ENCODE data around the gene MRS2. TPM values are rescaled to one million over a fixed set of nuclear protein-coding genes. Genes with fewer than 3 reads are reported as not detected.
"Not testable (repeated sequence)": the region's sequence is repeated elsewhere in the genome, so short reads cannot be mapped to it uniquely, and the experiment has no call there.

Gene MRS2
- total and polyA plus RNA-seq, 4 experiments from 2014 or later = 19.0 to 27.1 (median 23.4) TPM

DNA sequence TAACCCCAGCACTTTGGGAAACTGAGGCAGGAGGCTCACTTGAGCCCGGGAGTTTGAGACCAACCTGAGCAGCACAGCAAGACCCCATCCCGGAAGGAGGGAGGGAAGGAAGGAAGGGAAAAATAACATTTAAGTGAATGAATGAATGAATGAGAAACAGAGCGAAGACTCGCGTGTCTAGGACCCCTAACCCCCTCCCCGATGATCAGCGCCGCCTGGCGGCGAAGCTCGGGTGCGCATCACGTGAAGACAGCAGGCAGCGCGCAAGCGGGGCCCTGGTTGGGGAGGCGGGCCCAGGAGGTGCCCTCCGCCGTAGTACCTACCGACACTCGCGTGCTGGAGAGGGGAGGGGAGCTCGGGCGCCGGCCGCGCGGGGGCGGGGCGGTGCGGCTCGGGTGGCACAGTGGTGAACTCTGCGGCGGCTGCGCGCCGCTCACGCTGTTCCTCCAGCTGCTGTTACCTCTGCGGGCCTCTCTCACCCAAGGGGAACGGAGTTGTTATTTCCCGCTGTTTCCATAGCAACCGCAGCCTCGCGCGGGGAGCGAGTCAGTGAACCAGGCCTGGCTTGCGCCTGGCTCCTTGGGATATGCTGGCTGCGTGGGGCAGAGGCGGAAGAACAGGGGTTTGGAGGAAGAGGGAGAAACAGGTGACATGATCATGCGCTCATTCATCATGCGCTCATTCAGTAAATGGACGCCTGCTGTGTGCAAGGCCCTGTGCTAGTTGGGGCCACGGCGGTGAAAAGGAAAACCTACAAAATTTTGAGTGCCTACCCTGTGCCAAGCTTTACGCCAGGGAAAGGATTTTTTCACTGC is 42.9 kb upstream of the MRS2 start:
- H3K4me3 ChIP-seq (ENCODE audit: low read length in 2 of 2) = peak overlapping the region; percentile 39 to 58
- intact Hi-C loops (cut with micrococcal nuclease) = no loop called here

GRCh38 chr6:24362363-24362762 is 40.4 kb upstream of the MRS2 start:
- H3K36me3 ChIP-seq (ENCODE audit: insufficient read depth, low read length); H3K27me3 ChIP-seq (ENCODE audit: insufficient read depth, low read length); H3K36me3 Mint-ChIP-seq; H3K27ac ChIP-seq (ENCODE audit: low read depth, low read length); intact Hi-C loops (cut with micrococcal nuclease); H3K27me3 Mint-ChIP-seq; DNase-seq; H3K4me3 Mint-ChIP-seq; H3K4me3 ChIP-seq (ENCODE audit: low read length in 2 of 2); CTCF ChIA-PET (ENCODE audit: partially characterized antibody); H3K27ac Mint-ChIP-seq; POLR2A ChIA-PET (ENCODE audit: partially characterized antibody); H3K9me3 ChIP-seq (ENCODE audit: control insufficient read depth in 1 of 2, low read length in 2 of 2); H3K9me3 Mint-ChIP-seq: not testable (repeated sequence)
- peaks cover 16 to 29% (median 21%) of the 10 kb centered on the region in 4 donors for H3K4me1 Mint-ChIP-seq
- peaks cover 19% of the 10 kb centered on the region for H3K4me1 ChIP-seq (ENCODE audit: insufficient read depth, low read length)

More for the DNA sequence above, 42.9 kb upstream of the MRS2 start:
- Mint-ChIP-seq H3K4me3 (peak overlapping the region; percentile 75 to 87 (median 84)), H3K36me3 (no peaks in the 10 kb centered on the region), H3K27ac (peak overlapping the region; percentile 11 to 95 (median 89)), H3K4me1 (peaks cover 24 to 40% (median 31%) of the 10 kb centered on the region in 4 donors), H3K27me3 (peaks cover 4% of the 10 kb centered on the region in 2 donors), H3K9me3 (no peaks in the 10 kb centered on the region)
- Histone ChIP-seq H3K27ac (ENCODE audit: low read depth, low read length) (no peak overlapping the region), H3K36me3 (ENCODE audit: insufficient read depth, low read length) (no peaks in the 10 kb centered on the region), H3K4me1 (ENCODE audit: insufficient read depth, low read length) (peaks cover 19% of the 10 kb centered on the region), H3K9me3 (ENCODE audit: control insufficient read depth in 1 of 2, low read length in 2 of 2) (no peaks in the 10 kb centered on the region), H3K27me3 (ENCODE audit: insufficient read depth, low read length) (no peaks in the 10 kb centered on the region)
- peak; percentile 68 to 84 (median 78) for DNase-seq
- CTCF ChIA-PET (ENCODE audit: partially characterized antibody) = interaction anchor here (1.1 to 1.3 kb wide), 5 partner anchors 17 to 76 kb away, joined by 3 to 4 read pairs (median 4); no protein-coding TSS in a partner anchor
- POLR2A ChIA-PET (ENCODE audit: partially characterized antibody) = interaction anchor here (0.8 kb wide), 1 partner anchor 16 kb away, joined by 4 read pairs; no protein-coding TSS in a partner anchor

- CTCF ChIA-PET (ENCODE audit: partially characterized antibody); intact Hi-C loops (cut with micrococcal nuclease): not testable (repeated sequence)
Measured at GRCh38 chr6:24365103-24365633, 37.6 kb upstream of the MRS2 start.

GRCh38 chr6:24374612-24375011 is 28.1 kb upstream of the MRS2 start:
- Histone ChIP-seq H3K36me3 (ENCODE audit: insufficient read depth, low read length) (no peaks in the 10 kb centered on the region), H3K4me3 (ENCODE audit: low read length in 2 of 2) (no peak overlapping the region), H3K27me3 (ENCODE audit: insufficient read depth, low read length) (no peaks in the 10 kb centered on the region), H3K9me3 (ENCODE audit: control insufficient read depth in 1 of 2, low read length in 2 of 2) (no peaks in the 10 kb centered on the region), H3K4me1 (ENCODE audit: insufficient read depth, low read length) (no peaks in the 10 kb centered on the region), H3K27ac (ENCODE audit: low read depth, low read length) (no peak overlapping the region)
- intact Hi-C loops (cut with micrococcal nuclease) = no loop called here
- H3K9me3 Mint-ChIP-seq = peaks cover 0 to 3% (median 0%) of the 10 kb centered on the region in 8 donors
- POLR2A ChIA-PET (ENCODE audit: partially characterized antibody) = no interaction called here
- peaks cover 11 to 18% of the 10 kb centered on the region in 2 donors for H3K27me3 Mint-ChIP-seq
- CTCF ChIA-PET (ENCODE audit: partially characterized antibody) = no interaction called here
- no peak overlapping the region for H3K4me3 Mint-ChIP-seq
- H3K27ac Mint-ChIP-seq = peak overlapping the region in 1 of 7 donors; percentile 55
- no peaks in the 10 kb centered on the region for H3K36me3 Mint-ChIP-seq
- DNase-seq = no peak
- H3K4me1 Mint-ChIP-seq = no peaks in the 10 kb centered on the region

More at GRCh38 chr6:24365103-24365633, 37.6 kb upstream of the MRS2 start:
- H3K36me3 ChIP-seq (ENCODE audit: insufficient read depth, low read length); H3K36me3 Mint-ChIP-seq; H3K4me3 Mint-ChIP-seq; H3K4me3 ChIP-seq (ENCODE audit: low read length in 2 of 2); H3K27ac Mint-ChIP-seq; H3K9me3 Mint-ChIP-seq; H3K27me3 Mint-ChIP-seq; H3K27me3 ChIP-seq (ENCODE audit: insufficient read depth, low read length); H3K27ac ChIP-seq (ENCODE audit: low read depth, low read length); H3K4me1 ChIP-seq (ENCODE audit: insufficient read depth, low read length); POLR2A ChIA-PET (ENCODE audit: partially characterized antibody); H3K9me3 ChIP-seq (ENCODE audit: control insufficient read depth in 1 of 2, low read length in 2 of 2); DNase-seq: not testable (repeated sequence)
- peaks cover 6 to 11% (median 7%) of the 10 kb centered on the region in 4 donors for H3K4me1 Mint-ChIP-seq

GRCh38 chr6:24376871-24377270 is 25.9 kb upstream of the MRS2 start:
- intact Hi-C loops (cut with micrococcal nuclease) = no loop called here

DNA sequence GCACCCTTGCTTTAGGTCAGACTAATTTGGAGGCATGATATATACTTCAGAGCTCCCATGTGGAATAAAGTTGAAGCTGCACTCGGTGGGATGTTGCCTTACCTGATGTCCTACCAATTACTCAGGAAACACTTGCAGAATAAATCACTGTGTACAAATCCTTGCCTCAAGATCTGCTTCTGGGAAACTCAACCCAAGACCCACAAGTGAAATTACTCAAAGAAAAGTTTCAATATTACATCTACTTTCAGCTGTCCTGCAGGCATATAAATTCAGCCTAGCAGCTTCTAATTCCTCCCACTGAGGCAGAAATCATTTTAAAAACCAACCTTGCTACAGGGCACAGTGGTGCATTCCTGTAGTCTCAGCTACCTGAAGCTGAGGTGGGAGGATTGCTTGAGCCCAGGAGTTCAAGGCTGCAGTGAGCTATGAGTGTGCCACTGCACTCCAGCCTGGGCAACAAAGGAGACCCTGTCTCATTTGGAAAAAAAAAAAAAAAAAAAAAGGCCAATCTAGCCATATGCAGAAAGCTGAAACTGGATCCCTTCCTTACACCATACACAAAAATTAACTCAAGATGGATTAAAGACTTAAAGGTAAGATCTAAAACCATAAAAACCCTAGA is 24.2 kb upstream of the MRS2 start:
- ChIA-PET CTCF (ENCODE audit: partially characterized antibody) (no interaction called here), POLR2A (ENCODE audit: partially characterized antibody) (no interaction called here)
- H3K27ac Mint-ChIP-seq = no peak overlapping the region
- H3K4me1 Mint-ChIP-seq = no peaks in the 10 kb centered on the region
- Histone ChIP-seq H3K9me3 (ENCODE audit: control insufficient read depth in 1 of 2, low read length in 2 of 2) (no peaks in the 10 kb centered on the region), H3K27me3 (ENCODE audit: insufficient read depth, low read length) (no peaks in the 10 kb centered on the region), H3K27ac (ENCODE audit: low read depth, low read length) (no peak overlapping the region), H3K4me1 (ENCODE audit: insufficient read depth, low read length) (no peaks in the 10 kb centered on the region), H3K4me3 (ENCODE audit: low read length in 2 of 2) (no peak overlapping the region), H3K36me3 (ENCODE audit: insufficient read depth, low read length) (no peaks in the 10 kb centered on the region)
- H3K9me3 Mint-ChIP-seq = peaks cover 0 to 4% (median 0%) of the 10 kb centered on the region in 8 donors
- DNase-seq = no peak
- intact Hi-C loops (cut with micrococcal nuclease) = no loop called here
- H3K27me3 Mint-ChIP-seq = peaks cover 11 to 12% of the 10 kb centered on the region in 2 donors
- H3K36me3 Mint-ChIP-seq = no peaks in the 10 kb centered on the region
- no peak overlapping the region for H3K4me3 Mint-ChIP-seq

More at GRCh38 chr6:24376871-24377270, 25.9 kb upstream of the MRS2 start:
- H3K27ac Mint-ChIP-seq = no peak overlapping the region
- ChIA-PET POLR2A (ENCODE audit: partially characterized antibody) (no interaction called here), CTCF (ENCODE audit: partially characterized antibody) (interaction anchor here (1.7 kb wide), 1 partner anchor 17 kb away, joined by 3 read pairs; no protein-coding TSS in a partner anchor)
- peaks cover 0 to 4% (median 0%) of the 10 kb centered on the region in 8 donors for H3K9me3 Mint-ChIP-seq
- no peaks in the 10 kb centered on the region for H3K27me3 ChIP-seq (ENCODE audit: insufficient read depth, low read length)
- no peak overlapping the region for H3K27ac ChIP-seq (ENCODE audit: low read depth, low read length)
- H3K4me1 ChIP-seq (ENCODE audit: insufficient read depth, low read length) = no peaks in the 10 kb centered on the region
- H3K4me1 Mint-ChIP-seq = no peaks in the 10 kb centered on the region
- no peaks in the 10 kb centered on the region for H3K36me3 ChIP-seq (ENCODE audit: insufficient read depth, low read length)
- no peak overlapping the region for H3K4me3 Mint-ChIP-seq
- H3K4me3 ChIP-seq (ENCODE audit: low read length in 2 of 2) = no peak overlapping the region
- H3K9me3 ChIP-seq (ENCODE audit: control insufficient read depth in 1 of 2, low read length in 2 of 2) = no peaks in the 10 kb centered on the region
- H3K27me3 Mint-ChIP-seq = peaks cover 7 to 17% of the 10 kb centered on the region in 2 donors
- H3K36me3 Mint-ChIP-seq = no peaks in the 10 kb centered on the region
- no peak for DNase-seq
